ENCODE results near the gene SLC22A4. TPM values are rescaled to one million over a fixed set of nuclear protein-coding genes. Genes with fewer than 3 reads are reported as not detected.

SLC22A4 gene
- polyA plus RNA-seq, 1 donor from 2014 or later, result 2.0 TPM

GRCh38 chr5:132392978-132393825, 99.0 kb downstream of the SLC22A4 start:
- Histone ChIP-seq H3F3A (ENCODE audit: insufficient read depth, low read length, poor library complexity, severe bottlenecking) (no peaks in the 10 kb centered on the region), H3K27ac (ENCODE audit: low read length) (no peak overlapping the region), H2AFZ (ENCODE audit: low read depth, low read length) (no peak overlapping the region), H3K9me2 (ENCODE audit: insufficient read depth, low read length) (no peaks in the 10 kb centered on the region), H4K20me1 (ENCODE audit: insufficient read depth) (no peaks in the 10 kb centered on the region), H3K9ac (ENCODE audit: low read length) (no peak overlapping the region), H3K79me2 (replicated peaks; ENCODE audit: insufficient read depth, low read length) (no peaks in the 10 kb centered on the region), H3K4me3 (ENCODE audit: low read length) (no peak overlapping the region), H3K36me3 (ENCODE audit: insufficient read depth, low read length) (no peaks in the 10 kb centered on the region), H3K27me3 (ENCODE audit: insufficient read depth, low read depth, low read length) (no peaks in the 10 kb centered on the region), H3K9me3 (ENCODE audit: low read length) (no peaks in the 10 kb centered on the region), H3K4me2 (ENCODE audit: low read length) (no peak overlapping the region)
- TF ChIP-seq TAF1 (IDR thresholded peaks at IDR 0.05; ENCODE audit: low read depth) (no peak), SMC3 (conservative IDR thresholded peaks at IDR 0.05; ENCODE audit: poor library complexity) (no peak), REST (IDR thresholded peaks at IDR 0.05; ENCODE audit: borderline replicate concordance) (no peak), RAD21 (conservative IDR thresholded peaks at IDR 0.05) (no peak), POLR2AphosphoS5 (IDR thresholded peaks at IDR 0.05) (no peak), EZH2 (IDR thresholded peaks at IDR 0.05; ENCODE audit: borderline replicate concordance, insufficient read depth, low read length, poor library complexity, severe bottlenecking) (no peak), CTCF (IDR thresholded peaks at IDR 0.05; ENCODE audit: poor library complexity, severe bottlenecking) (no peak), EP300 (conservative IDR thresholded peaks at IDR 0.05; ENCODE audit: poor library complexity, severe bottlenecking) (no peak), MXI1 (conservative IDR thresholded peaks at IDR 0.05; ENCODE audit: poor library complexity, severe bottlenecking) (no peak)

Small RNAs within 50 kb of the gene (small RNA-seq; reads per million reads assigned to genes)
- 1.6 to 8.0 (median 1.9) reads per million in 3 experiments for gene MIR3936

Other genes with a start within 250 kb of the SLC22A4 start
- not detected in 2 replicates for gene IL3, start 233.7 kb upstream of the SLC22A4 start, polyA plus RNA-seq
- gene CSF2, start 220.6 kb upstream of the SLC22A4 start, polyA plus RNA-seq, result not detected in 2 replicates
- gene P4HA2, start 66.5 kb upstream of the SLC22A4 start, polyA plus RNA-seq, result 1.4 and 1.8 TPM in 2 replicates
- not detected in 2 replicates for gene PDLIM4, start 36.7 kb upstream of the SLC22A4 start, polyA plus RNA-seq
- 5.2 and 5.5 TPM in 2 replicates for gene SLC22A5, start 75.3 kb downstream of the SLC22A4 start, polyA plus RNA-seq
- 0.67 and 0.96 TPM in 2 replicates for gene IRF1, start 196.4 kb downstream of the SLC22A4 start, polyA plus RNA-seq
- not detected in 2 replicates for gene IL5, start 249.1 kb downstream of the SLC22A4 start, polyA plus RNA-seq